Measurements from ENCODE around the gene EEPD1. TPM values are rescaled to one million over a fixed set of nuclear protein-coding genes. Genes with fewer than 3 reads are reported as not detected.
A peak's percentile ranks its signal among the peaks of the same experiment; 100 is the strongest.

Gene EEPD1
- total RNA-seq, 1 experiment from 2014 or later, result 0.67 TPM

GRCh38 chr7:36245684-36246299, 92.7 kb downstream of the EEPD1 start:
- DNase-seq (ENCODE audit: extremely low read depth, low read depth), result no peak

DNA sequence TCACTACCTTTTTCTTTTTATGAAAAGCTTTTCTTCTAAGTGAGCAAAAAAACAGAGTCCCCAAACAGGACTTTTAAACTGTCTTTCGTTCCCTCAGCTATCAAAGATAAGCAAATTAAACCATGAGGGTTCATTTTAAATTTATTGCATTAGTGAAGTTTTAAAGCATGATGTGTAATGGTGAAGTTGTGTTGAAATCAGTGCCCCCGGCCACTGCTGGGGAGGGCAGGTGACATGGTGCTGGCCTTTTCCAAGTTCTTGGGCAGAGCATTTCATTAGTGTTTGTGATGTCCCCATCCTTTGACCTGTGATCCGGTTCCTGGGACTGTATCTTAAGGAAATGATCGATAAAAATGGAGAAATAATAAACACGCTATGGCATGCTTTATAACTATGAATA, 96.0 kb downstream of the EEPD1 start:
- no peak for DNase-seq (ENCODE audit: extremely low read depth, low read depth)

- no peak for DNase-seq (ENCODE audit: extremely low read depth, low read depth)
Observed at GRCh38 chr7:36253699-36254098, 100.6 kb downstream of the EEPD1 start.

GRCh38 chr7:36258510-36259259, 105.6 kb downstream of the EEPD1 start:
- DNase-seq (ENCODE audit: extremely low read depth, low read depth), result peak; percentile 45

- no peak for DNase-seq (ENCODE audit: extremely low read depth, low read depth)
Observed at GRCh38 chr7:36260481-36260880, 107.4 kb downstream of the EEPD1 start.

GRCh38 chr7:36261019-36261754, 108.1 kb downstream of the EEPD1 start:
- DNase-seq (ENCODE audit: extremely low read depth, low read depth), result no peak

DNA sequence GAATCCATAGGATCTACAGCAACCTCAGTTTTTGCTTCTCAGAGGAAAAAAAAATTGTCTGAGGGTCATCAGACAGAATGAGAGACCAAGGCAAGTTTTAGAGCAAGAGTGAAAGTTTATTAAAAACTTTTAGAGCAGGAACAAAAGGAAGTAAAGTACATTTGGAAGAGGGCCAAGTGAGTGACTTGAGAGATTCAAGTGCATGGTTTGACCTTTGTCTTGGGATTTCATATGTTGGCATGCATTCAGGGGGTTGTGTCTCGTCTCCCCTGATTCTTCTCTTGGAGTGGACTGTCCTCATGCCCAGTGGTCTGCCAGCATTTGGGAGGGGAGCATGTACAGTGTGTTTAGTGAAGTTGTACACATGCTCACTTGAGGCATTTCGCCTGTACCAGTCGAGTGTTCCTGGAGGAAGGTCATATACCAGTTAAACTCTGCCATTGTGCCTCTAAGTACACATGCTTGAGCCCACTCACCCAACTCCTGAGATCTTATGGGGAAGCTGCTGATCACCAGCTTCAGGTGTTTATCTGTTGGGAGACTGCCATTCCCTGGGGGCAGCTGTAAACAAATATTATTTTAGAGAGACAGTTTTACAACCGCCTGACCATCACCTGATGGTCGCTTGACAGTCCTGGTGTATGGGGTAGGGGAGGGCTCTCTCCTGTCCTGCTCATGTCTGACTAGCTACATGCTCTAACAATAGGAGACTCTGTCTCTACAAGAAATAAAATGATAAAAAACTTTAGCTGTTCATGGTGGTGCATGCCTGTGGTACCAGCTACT, 109.4 kb downstream of the EEPD1 start:
- no peak for DNase-seq (ENCODE audit: extremely low read depth, low read depth)

GRCh38 chr7:36263095-36263484, 110.0 kb downstream of the EEPD1 start:
- no peak for DNase-seq (ENCODE audit: extremely low read depth, low read depth)

DNA sequence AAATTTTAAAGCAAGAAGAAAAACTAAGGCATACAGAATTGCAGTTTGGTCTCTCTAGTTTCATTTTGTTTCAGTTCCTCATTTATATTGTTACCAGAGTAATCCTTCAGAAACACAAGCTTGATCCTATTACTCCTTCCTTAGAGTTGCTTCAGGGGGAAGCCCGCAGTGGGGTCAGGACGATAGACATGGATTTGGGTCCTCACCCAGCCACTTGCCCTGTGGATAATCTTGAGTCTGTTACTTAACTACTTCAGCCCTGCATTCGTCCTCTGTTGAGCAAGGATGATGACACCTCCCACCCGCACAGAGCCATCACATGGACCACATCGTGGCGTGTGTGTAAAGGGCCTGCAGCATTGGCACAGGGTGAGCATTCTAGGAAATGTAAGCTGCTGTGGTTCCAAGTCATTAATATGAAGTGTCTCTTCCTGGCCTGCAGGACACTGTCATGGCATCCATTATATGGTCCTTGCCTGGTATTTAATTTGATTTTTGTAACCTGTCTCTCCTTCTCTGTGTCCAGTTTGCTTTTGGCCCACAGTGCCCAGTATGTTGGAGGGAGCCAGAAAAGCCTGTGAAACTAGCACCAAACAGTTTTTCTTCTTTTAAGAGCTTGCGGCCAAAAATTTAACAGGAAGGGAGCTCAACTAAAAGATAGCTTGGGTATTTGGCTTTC, 111.2 kb downstream of the EEPD1 start:
- DNase-seq (ENCODE audit: extremely low read depth, low read depth), result no peak

DNA sequence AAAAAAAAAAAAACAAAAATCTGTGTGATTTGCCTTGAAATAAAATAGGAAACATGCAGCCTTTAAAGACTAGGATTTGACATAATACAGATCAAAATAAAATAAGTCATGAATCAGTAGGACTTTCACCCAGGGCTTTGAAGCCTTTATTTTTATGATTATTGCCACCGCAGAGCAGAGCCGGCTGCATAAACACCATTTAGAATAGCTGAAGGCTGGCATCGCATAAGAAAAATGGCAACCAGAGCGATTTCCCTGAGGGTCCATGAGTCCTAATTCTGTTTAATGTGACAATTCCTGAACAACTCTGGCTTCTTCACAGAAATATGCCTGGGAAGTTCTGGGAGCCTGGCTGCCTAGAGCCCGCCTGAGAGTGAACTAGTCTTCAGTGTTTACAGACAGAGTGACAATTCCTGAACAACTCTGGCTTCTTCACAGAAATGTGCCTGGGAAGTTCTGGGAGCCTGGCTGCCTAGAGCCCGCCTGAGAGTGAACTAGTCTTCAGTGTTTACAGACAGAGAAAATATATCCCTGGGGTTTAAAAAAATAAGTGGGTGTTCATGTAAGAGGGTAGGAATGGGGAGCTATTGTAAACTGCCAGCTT, 112.0 kb downstream of the EEPD1 start:
- no peak for DNase-seq (ENCODE audit: extremely low read depth, low read depth)

DNA sequence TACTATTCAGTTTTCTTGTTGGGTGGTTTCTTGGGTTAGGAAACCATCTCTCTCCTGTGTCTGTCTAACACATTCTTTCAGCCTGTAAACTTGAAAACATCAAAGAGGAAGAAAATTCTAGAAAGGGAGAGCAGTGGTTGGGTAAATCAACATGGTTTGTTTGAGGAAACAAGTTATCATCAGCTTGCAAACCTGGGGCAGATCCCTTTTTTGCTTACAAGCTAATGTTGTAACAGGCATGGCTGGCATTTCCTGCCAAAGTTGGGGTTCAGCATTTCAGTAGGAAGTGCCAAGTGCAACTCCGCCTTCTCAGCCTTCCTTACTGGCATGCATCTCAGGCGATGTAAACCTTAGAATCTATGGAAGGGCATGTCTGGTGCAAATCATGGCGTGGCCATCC, 112.6 kb downstream of the EEPD1 start:
- DNase-seq (ENCODE audit: extremely low read depth, low read depth), result no peak

DNA sequence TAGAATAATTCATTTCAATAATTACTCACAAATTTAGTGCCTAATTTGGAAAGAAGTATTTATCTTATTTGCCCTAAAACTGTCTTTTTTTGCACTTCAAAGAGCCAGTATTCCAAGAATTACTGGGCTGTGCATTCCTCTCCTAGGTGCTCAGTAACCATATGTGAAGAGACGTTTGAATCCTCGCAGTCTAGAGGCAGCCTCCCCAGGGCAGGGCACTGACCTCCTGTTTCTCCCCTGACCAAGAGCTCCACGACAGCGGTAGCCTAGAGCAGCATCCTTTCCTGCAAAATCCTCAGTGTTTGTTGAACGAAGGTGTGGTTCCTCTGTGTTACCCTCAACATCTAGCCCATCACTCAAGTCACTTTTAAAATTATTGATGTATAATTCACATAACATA, 113.1 kb downstream of the EEPD1 start:
- DNase-seq (ENCODE audit: extremely low read depth, low read depth), result no peak

- no peak for DNase-seq (ENCODE audit: extremely low read depth, low read depth)
Observed at GRCh38 chr7:36266683-36267082, 113.6 kb downstream of the EEPD1 start.

GRCh38 chr7:36272211-36272566, 119.1 kb downstream of the EEPD1 start:
- DNase-seq (ENCODE audit: extremely low read depth, low read depth), result no peak

DNA sequence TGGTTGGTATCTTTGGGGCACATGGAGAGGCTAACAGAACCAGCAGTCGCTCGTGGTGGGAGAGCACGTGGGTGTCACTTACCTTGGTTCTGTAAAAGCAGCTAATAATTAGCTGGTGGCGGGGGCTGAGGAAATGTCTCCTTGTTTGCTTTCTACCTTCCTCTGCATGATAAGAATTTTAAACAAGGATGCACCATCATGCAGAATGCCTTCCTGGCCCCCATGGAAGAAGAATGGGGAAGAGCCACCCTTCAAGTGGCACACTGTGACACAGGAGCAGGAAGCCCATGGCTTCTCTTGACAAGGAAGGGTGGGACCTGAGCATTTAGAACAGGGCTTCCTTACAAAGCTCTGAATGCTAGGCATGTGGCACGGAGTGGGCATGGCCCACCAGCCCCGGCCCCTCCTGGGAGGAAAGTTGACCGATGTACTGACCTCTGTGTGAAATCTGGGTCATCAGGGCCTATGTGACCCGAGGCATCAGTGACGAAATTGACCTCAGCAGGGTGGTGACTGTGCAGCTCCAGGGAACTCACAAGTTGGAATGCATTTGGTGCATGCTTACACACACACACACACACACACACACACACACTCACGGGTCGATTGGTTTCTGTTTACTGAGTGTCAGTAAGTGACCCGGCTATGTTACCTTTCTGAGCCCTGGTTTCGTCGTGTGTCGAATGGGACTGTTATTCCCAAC, 119.7 kb downstream of the EEPD1 start:
- no peak for DNase-seq (ENCODE audit: extremely low read depth, low read depth)

GRCh38 chr7:36273836-36274235, 120.8 kb downstream of the EEPD1 start:
- no peak for DNase-seq (ENCODE audit: extremely low read depth, low read depth)

DNA sequence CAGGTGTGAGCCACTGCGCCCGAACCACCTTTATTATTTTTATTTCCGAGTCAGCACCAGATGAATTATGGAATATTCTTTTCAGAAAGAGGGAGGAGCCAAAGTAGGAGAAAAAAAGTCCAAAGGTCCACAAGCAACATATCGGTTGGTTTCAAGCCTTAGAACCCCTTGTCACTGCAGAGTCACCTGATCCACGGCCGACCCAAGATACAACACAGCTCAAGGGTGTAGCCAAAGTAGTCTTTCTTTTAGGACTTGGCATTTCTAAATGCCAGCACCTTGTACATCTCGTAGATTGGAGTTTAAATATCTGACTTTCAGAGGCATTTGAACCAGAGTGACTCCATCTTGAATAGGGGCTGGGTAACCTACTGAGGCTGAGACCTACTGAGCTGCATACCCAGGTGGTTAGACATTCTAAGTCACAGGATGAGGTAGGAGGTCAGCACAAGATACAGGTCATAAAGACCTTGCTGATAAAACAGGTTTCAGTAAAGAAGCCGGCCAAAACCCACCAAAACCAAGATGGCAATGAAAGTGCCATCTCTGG, 122.8 kb downstream of the EEPD1 start:
- DNase-seq (ENCODE audit: extremely low read depth, low read depth), result no peak

DNA sequence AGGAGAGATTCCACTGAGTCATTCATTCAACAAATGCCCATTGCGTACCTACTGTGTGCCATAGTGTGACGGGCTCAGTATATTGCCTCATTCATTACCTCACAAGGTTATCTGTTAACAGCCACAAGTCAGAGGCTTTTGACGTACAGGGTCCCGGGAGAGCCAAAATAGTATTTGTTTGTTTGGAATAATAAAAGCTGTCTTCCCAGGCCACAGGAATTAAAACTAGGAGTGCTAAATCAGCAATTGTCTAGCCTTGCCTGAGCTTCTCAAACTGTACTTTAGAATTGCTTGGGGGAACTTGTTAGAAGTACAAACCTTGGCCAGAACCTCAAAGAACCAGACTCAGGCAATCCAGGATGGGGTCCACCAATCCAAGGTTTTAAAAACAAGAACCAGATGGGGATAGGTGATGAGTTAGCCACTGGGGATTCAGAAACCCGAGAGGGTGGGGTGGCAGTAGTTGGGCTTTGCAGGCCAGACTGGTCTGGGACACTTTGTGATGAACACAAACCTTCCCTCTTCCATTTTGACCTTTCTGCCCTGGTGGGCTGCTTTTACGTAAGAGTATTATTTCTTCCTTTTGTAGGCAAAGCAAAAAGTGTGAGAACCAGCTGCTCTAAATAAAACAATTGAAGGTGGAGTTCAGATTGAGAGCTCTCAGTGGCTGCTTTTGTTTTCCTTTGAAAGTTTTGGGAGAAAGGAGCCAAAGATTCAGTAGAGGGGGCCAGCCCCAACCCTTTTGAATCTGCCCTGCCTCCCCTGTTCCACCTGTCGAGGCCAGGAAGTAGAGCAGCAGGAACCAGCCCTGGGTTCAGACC, 123.6 kb downstream of the EEPD1 start:
- DNase-seq (ENCODE audit: extremely low read depth, low read depth), result no peak

DNA sequence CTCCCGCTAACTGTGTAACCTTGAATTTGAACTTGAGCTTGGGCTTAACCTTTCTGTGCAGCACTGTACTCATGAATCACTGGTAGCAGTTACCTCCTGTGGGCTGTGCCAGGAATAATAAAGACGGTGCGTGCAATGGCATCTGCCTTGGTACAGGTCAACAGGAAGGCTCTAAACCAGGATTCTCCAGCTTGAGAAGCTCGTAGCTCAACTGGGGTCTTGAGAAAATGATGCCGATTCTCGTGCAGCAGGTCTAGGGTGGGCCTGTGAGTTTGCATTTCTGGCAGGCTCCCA, 124.1 kb downstream of the EEPD1 start:
- DNase-seq (ENCODE audit: extremely low read depth, low read depth), result no peak
